GM21367 (cell line): ENCODE results near the gene HIF1AN.
"Not testable (repeated sequence)": the region's sequence is repeated elsewhere in the genome, so short reads cannot be mapped to it uniquely, and the experiment has no call there.

ENCODE experiments used
- ATAC-seq: cut with Tn5 transposase; IDR thresholded peaks from one replicate; pipeline ENCODE4 v1.9.1; 2021; ENCODE audit not compliant: unreplicated experiment

HIF1AN gene

DNA sequence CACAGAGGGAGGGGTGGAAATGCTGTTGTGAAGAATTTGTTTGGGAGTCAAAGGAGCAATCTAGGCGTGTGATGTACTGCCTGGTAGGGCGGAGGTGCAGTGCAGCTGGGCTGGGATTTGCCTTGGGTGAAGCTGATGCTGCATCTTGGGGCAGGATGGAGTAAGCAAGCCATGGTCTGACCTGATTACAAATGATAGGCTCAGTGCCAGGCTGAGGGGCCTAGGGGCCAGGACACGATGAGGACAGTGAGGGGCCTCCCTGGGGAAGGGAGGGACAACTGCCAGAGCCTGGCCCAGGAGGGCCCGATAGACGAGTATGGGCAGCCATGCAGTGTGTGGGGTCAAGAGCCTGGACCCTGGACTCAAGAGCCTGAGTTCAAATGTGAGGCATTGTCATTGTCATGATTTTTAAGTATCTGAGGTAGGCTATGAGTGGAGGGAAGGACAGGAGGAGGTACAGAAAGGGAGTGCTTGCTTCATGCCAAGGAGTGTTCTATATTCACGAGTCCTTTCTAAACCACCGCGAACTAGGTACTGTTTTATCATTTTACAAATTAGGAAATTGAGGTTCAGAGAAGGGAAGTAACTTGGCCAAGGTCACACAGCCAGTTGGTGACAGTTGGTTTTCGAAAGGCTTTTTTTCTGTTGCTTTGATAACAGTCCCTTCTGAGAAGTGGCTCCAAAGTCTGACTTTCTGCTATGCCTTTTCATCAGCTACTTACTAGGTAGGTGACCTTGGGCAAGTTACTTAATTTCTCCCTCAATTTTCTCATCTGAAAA, 29.7 kb downstream of the HIF1AN start:
- no peak for ATAC-seq

DNA sequence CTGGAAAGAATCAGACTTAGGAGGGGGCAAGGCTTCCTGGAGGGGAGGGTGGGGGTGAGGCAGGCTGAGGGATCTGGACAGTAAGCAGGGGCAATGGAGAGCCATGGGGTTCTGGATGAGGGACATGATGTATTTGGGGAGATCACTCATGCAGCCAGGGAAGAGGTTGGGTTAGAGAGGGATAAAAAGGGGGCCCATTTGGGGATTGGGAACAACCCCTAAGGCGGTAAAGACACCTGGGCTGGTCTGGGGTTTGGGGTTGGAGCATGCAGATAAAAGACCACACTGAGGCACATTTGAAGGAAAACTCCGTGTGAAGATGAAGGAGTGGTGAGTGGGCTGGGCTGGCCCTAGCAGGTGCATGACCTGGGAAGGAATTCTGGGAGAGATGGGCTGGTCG, 30.8 kb downstream of the HIF1AN start:
- no peak for ATAC-seq

DNA sequence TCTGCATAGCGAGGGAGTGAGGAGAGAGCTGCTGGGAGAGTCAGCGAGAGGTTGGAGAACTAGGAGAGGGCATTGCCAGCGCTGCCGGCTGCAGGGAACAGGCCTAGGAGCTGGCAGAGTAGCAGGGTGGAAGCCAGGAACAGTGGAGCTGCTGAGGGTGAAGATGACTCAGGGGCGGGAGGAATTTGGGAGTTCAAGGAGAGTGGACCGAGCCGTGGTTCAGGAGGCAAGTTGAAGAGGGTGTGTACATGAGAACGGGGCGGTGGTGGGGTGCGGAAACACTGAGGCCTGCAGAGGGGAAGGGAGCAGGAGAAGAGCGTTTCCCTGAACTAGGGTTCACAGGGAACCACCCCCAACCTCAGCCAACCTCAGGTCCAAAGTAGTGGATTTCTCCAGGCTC, 31.5 kb downstream of the HIF1AN start:
- no peak for ATAC-seq

DNA sequence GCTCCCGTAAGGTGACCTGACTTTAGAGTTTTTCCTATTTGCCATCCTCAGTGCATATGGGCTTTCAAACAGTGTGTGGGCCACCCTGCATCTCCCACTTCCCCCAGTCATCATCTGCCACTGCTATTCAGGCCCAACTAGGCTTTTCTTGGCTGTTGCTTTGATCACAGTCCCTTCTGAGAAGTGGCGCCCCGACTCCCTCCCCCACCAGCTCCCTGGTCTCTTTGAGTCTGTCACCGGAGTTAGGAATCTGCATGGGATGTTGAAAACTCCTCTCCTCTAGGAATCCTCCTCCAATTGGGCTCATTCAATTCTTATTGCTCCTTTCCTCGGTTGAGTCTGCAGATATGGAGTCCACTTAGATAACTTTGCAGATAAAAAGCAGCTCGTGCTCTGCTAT, 32.1 kb downstream of the HIF1AN start:
- ATAC-seq: no peak

DNA sequence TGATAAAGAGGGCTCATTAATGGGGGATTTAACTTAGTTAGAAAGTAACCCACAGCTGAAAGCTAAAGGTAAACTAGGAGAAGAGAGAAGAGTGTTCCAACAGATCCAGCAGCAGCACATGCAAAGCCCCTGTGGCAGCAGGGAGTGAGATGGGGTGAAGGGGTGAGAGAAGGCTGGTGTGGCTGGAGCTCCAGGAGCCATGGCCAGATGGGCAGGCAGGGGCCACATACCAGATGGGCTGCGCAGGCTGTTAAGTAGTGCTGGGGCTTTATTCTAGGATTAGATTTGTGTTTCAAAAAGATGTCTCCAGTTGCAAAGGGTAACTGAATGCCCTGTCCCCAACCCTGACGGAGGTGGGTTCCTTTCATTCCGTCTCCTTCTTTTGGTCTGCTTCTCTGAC, 33.2 kb downstream of the HIF1AN start:
- no peak for ATAC-seq

DNA sequence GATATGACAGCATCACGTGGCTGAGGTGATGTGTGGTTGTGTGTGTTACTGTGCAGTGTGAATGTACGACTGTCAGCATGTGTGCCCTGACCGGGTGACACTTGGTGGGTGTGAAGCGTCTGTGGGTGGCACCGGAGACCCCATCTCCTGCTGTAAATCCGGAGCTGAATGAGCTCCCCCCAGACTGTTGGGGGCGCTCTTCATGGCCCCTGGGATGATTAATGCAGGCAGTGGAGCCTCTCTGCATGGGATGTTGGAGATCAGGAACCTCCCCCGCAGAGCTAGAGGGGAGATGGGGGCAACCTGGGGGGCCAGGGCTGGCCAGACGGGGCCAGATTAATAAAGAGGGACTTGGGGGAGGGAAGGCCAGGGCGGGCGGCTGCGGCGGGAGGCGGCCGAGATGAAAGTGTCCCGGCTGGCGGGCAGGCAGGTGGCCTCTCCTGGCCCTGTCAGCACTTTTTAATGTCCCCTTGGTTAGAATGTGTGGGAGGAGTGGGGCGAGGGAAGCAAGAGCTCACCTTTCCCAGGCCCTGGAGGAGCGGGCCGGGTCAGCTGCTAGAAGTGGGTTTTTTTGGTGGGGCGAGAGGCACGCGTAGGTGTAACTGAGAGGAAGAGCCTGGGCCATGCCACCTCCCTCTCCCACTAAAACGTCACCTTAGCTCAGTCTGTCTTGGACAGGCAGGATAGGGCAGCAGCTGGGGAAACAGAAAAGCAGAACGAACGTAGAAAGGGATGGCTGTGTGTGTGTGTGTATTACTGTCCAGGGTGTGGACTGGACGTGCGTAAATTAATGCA, 34.1 kb downstream of the HIF1AN start:
- no peak for ATAC-seq

DNA sequence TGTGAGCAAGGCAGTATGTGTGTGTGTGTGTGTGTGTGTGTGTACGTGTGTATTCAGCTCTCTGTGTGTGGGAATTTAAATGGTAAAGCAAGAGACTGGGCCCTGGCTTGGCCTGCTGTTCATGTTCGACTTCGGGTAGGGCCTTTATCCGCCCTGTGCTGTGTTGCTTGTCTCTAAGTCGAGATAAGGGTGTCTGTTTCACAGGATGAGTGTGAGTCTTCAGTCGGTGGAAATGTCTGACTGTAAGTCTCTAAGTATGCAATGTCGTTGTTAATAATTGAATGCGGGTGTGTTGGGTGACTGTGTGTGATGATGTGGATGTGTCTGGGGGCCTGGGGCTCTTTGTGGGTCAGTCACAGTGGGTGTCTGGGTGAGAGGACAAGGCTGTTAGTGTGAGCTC, 34.8 kb downstream of the HIF1AN start:
- no peak for ATAC-seq

DNA sequence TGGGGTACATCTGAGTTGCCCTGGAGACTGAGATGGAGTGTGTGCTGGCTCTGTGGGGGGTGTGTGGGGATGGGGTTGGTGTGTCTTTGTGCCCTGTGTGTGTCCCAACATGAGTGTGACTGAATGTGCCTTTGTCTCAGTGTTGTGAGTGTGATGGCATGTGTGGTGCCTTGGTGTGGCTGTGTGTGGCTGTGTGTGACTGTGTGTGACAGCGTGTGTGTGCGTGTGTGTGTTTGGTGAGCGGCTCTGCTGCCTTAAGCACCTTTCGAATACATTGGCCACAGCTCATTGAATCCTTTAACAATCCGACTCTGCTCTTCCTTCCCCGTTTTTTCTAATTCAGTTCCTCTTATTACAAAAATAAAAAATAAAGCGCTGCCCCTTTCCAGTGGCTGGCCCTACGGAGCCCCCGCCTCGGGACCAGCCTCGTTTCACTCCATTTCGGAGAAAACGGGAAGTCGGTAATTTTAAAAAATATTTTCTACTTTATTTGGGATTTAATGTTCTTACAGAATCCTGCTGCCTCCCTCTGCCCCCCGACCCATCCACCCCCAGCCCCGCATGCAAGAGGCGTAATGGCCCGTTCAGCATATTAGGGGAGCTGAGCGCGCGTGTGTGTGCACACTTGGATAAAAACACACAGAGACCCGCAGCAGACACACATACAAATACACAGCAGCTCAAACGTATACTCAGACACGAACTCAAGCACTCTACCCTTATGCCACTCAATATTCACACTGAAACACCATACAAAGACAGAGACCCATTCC, 35.5 kb downstream of the HIF1AN start:
- no peak for ATAC-seq

DNA sequence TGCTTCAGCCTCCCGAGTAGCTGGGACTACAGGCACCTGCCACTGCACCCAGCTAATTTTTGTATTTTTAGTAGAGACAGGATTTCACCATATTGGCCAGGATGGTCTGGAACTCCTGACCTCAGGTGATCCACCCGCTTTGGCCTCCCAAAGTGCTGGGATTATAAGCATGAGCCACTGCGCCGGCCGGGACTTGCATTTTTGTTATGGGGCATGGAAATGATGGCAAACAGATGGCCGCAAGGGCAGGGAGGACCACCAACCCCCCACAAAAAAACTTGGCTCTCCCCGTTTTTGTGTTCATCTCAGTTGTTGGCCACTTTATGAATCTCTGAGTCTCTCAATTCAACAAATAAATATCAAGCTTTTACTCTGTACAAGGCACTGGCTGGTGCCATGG, 39.4 kb downstream of the HIF1AN start:
- ATAC-seq: not testable (repeated sequence)

DNA sequence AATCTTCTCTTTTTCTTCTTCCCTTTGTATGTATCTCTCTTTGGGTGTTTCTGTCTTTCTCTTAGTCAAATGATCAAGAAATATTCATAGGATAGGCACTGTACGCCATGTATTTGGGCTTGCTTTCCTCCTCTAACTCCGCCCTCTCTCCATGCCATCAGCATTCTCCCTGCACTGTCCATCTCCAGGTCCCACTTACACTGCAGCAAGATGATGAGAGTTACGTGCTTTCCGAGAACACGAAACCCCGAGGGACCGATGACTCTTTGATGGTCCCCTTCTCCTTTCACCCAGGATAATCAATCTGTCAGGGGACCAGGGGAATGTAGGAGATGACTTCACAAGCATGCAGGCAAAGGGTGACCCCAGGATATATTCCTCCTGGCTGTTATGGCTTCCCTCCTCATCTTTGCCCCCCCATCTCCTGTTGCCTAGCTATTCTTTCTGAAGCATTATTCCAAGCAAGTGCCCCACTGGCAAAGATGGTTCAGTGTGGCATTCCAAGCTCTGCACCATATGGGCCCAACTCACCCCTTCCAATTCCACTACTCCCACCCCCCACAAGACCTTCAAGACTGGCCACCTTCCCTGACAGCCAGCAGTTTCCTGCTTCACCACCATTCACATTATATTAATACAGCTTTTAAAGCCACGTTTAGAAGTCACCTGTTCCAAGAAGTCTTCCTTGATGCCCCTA, 40.0 kb downstream of the HIF1AN start:
- no peak for ATAC-seq

DNA sequence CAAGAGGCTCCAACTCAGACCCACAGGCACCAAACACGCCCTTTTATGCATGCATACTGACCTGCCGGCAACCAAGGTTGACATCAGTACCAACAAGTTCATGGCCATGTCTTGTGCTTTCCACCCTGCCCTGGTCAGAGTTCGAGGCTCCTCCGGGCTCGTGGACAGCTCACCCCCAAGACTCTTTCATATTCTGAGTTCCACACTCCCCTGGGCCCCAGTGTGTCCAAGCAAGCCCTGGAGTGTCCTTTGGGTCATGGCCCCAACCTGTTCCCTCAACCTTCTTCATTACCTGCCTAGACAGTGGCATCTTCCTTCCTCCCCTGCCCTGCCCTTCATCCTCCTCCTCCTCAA, 40.5 kb downstream of the HIF1AN start:
- ATAC-seq: no peak

DNA sequence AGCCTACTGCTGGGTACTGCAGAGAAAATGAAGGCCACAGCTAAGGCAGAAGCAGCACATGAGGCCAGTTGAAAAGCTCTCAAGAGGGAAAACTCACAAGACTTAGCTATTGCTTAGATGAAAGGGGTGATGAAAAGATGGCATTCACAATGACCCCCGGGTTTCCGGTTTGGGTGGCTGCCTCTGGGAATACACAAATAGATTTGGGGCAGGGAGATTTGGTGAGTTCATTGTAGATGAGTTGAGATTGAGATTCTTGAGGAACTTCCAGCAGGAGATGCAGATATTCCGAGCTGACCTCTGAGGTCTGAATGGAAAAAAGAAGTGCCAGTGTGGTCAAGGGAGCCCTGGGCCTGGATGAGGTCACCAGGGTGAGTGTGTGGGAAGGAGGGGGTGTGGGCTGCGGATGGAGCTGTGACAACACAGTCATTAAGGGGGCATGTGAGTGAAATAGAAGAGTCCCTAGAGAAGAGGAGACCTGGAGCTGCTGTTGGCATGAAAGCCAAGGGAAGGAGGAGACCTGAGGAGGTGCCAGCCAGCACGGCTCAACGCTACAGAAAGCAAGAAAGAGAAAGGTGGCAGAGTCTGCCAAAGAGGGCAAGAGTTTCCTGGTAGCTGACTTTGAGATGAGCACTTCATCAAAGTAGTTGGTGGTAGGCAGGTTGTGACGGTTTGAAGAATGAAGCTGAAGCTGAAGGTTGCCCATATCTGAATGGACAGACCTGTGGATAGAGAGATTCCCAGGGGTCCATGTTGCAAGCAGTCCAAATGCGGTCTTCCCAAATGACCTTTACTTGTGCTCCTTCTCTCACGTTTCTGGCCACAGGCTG, 43.7 kb downstream of the HIF1AN start:
- ATAC-seq: no peak

DNA sequence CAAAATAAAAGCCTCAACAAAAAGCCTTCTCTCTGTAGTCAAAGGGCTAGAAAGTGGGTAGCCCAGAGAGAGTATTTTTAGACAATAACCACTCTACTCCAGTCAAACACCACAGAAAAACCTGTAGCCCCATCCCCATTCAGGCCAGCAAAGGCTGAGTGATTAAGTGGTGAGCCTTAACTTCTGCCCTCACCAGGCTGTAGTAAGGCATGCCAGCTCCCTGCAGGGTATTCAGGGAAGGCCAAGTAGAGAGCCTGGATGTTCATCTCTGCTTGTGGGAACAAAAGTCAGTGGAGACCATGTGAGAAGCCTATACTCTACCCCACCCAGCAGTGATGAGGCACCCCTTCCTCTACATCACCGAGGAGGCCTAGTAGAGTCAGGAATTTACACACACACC, 51.2 kb downstream of the HIF1AN start:
- ATAC-seq: no peak

DNA sequence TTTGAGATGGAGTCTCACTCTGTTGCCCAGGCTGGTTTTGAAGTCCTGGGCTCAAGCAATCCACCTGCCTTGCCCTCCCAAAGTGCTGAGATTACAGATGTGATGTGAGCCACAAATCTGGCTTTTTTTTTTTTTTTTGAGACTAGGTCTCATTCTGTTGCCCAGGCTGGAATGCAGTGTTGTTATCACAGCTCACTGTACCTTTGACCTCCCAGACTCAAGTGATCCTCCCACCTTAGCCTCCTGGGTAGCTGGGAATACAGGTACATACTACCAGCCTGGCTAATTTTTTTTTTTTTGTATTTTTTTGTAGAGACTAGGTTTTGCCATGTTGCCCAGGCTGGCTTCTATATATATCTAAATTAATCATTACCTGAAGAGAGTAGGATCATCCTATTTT, 62.4 kb downstream of the HIF1AN start:
- ATAC-seq: no peak

DNA sequence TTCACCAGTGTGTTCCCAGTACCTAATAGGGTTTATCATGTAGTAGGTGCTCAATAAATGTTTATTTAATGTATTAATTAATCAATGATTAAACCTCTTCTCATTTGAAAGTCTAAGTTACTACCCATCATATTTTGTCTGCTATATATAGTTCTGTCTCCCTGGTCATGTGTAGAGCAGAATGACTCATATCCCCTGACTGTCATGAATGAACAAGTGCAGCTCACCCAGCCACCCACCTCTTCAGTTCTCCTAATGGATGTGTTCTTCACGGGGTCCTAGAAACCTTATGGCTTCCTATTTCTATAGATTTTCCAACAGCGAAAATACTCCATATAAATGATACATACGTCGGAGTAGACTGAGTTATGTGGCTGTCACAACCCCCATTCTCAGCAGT, 64.5 kb downstream of the HIF1AN start:
- ATAC-seq: no peak

DNA sequence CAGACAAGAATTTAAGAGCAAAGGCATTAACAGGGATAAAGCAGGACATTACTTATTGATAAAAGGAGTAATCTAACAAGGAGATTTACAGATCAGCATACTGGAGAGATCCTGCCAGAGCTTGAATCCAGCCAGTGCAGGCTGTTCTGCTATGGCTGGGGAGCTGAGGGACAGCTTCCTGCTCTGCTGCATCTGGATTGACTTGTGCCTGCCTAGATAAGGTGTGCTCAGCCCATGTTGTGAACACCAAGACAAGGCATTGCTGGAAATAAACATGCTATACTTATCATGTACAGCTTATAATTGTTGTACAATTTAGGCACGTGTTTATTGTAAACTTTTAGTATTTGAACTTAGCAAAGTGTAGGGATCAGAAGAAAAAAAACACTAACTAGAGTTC, 71.7 kb downstream of the HIF1AN start:
- no peak for ATAC-seq
